DOHH2 (cell line): ENCODE data around the gene DAPK2.

ENCODE experiments used
- H3F3A ChIP-seq: fragments of 200-600 bp; sonication (generic), shearing (Covaris generic); 2 replicates; pipeline ENCODE4 v1.6.0; 2016; ENCODE audit warnings: antibody characterized with exemption, mild to moderate bottlenecking; ENCODE audit not compliant: control insufficient read depth, insufficient read depth
- H3K27ac ChIP-seq: fragments of 200-600 bp; sonication (generic); 2 replicates; pipeline ENCODE4 v1.5.1; 2014; ENCODE audit warnings: low read depth, mild to moderate bottlenecking, low read length, moderate library complexity
- H3K27me3 ChIP-seq: fragments of 200-600 bp; sonication (generic); 2 replicates; pipeline ENCODE4 v1.6.1; 2014; ENCODE audit warnings: mild to moderate bottlenecking, low read length, mixed read lengths; ENCODE audit not compliant: control insufficient read depth
- H3K36me3 ChIP-seq: fragments of 200-600 bp; sonication (generic); 2 replicates; pipeline ENCODE4 v1.6.1; 2014; ENCODE audit warnings: mild to moderate bottlenecking, low read length, moderate library complexity, mixed read lengths; ENCODE audit not compliant: control insufficient read depth
- H3K4me1 ChIP-seq: fragments of 200-600 bp; sonication (generic); 2 replicates; pipeline ENCODE4 v1.6.1; 2014; ENCODE audit warnings: mild to moderate bottlenecking, low read length, mixed read lengths; ENCODE audit not compliant: control insufficient read depth
- H3K4me2 ChIP-seq: fragments of 200-600 bp; sonication (generic); 2 replicates; pipeline ENCODE4 v1.6.0; 2014; ENCODE audit warnings: mild to moderate bottlenecking, low read length, moderate library complexity
- H3K4me3 ChIP-seq: fragments of 200-600 bp; sonication (generic); 2 replicates; pipeline ENCODE4 v1.5.1; 2014; ENCODE audit warnings: mild to moderate bottlenecking, low read length, mixed read lengths
- H3K79me2 ChIP-seq: fragments of 200-600 bp; sonication (generic); 2 replicates; pipeline ENCODE4 v1.6.1; 2014; ENCODE audit warnings: mild to moderate bottlenecking, low read length, mixed read lengths; ENCODE audit not compliant: control insufficient read depth
- H3K9me2 ChIP-seq: fragments of 200-600 bp; sonication (generic); replicated peaks from 2 replicates; pipeline ENCODE4 v1.6.1; 2014; ENCODE audit warnings: mild to moderate bottlenecking, low read length, mixed read lengths; ENCODE audit not compliant: control insufficient read depth
- H3K9me3 ChIP-seq: fragments of 200-600 bp; sonication (generic); 2 replicates; pipeline ENCODE4 v1.6.1; 2014; ENCODE audit warnings: antibody characterized with exemption, low read length, mixed read lengths; ENCODE audit not compliant: control insufficient read depth, insufficient read depth
- H4K20me1 ChIP-seq: fragments of 200-600 bp; sonication (generic); 2 replicates; pipeline ENCODE4 v1.6.0; 2014; ENCODE audit warnings: low read depth, mild to moderate bottlenecking, antibody characterized with exemption, low read length, moderate library complexity; ENCODE audit not compliant: control insufficient read depth, insufficient read depth
- CTCF ChIP-seq: fragments of 200-600 bp; sonication (generic); IDR thresholded peaks from one replicate; pipeline ENCODE4 v1.5.1; 2014; ENCODE audit warnings: antibody characterized with exemption, mild to moderate bottlenecking, low read depth, low read length; ENCODE audit not compliant: poor library complexity, severe bottlenecking
- EZH2phosphoT487 ChIP-seq: fragments of 200-600 bp; sonication (generic); IDR thresholded peaks from 2 replicates; pipeline ENCODE4 v1.6.1; 2017; ENCODE audit warnings: borderline replicate concordance, mild to moderate bottlenecking, antibody characterized with exemption, low read length, moderate library complexity, mixed read lengths

Gene DAPK2

DNA sequence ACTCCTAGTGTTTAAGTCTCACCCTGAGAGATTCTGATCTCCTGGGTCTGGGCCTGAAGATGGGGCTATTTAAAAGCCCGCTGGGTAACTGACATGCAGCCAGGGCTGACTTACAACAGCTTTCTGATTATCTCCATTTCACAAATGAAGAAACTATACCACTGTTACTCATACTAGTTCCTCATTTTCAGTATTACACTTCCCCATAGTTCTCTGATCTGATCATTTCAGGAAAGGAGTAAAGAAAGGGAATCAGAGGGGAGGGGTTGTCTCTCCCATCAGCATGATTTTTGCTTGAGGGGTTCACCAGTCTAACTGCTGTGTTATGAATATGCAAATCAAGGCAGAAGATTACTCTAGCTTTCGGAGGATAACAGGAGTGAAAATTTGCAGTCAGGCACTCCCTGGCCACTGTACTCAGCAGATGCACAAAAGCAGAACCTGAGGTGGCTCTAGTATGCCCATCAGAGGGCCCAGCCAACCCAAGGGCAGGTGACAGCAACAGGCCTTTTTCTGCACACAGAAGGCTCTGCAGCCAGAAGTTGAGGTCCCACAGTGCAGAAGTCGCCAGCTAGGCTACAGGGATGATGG is 59.4 kb downstream of the DAPK2 start:
- no peaks in the 10 kb centered on the region for H3K9me2 ChIP-seq
- peak overlapping the region; percentile 24 for H3K4me2 ChIP-seq

GRCh38 chr15:63986185-63986680 is 60.1 kb downstream of the DAPK2 start:
- Histone ChIP-seq H3K27me3 (no peaks in the 10 kb centered on the region), H4K20me1 (no peaks in the 10 kb centered on the region), H3K27ac (peak overlapping the region; percentile 11; the same call in 1 of the 2 replicates), H3K79me2 (no peaks in the 10 kb centered on the region), H3K9me3 (no peaks in the 10 kb centered on the region), H3K4me1 (peaks cover 45% of the 10 kb centered on the region), H3K9me2 (no peaks in the 10 kb centered on the region), H3F3A (no peaks in the 10 kb centered on the region; the same call in 1 of the 2 replicates), H3K36me3 (no peaks in the 10 kb centered on the region), H3K4me2 (peak overlapping the region; percentile 24), H3K4me3 (no peak overlapping the region)
- TF ChIP-seq EZH2phosphoT487, result no peak
- no peak for TF ChIP-seq CTCF

More for the DNA sequence above, 59.4 kb downstream of the DAPK2 start:
- H3K27me3 ChIP-seq, result no peaks in the 10 kb centered on the region
- H3F3A ChIP-seq, result no peaks in the 10 kb centered on the region; the same call in 1 of the 2 replicates
- peak overlapping the region; percentile 11; the same call in 1 of the 2 replicates for H3K27ac ChIP-seq
- TF ChIP-seq CTCF, result no peak
- no peak for TF ChIP-seq EZH2phosphoT487
- no peaks in the 10 kb centered on the region for H3K36me3 ChIP-seq
- H3K9me3 ChIP-seq, result no peaks in the 10 kb centered on the region
- H3K79me2 ChIP-seq, result no peaks in the 10 kb centered on the region
- H3K4me3 ChIP-seq, result no peak overlapping the region
- no peaks in the 10 kb centered on the region for H4K20me1 ChIP-seq
- peaks cover 46% of the 10 kb centered on the region for H3K4me1 ChIP-seq

DNA sequence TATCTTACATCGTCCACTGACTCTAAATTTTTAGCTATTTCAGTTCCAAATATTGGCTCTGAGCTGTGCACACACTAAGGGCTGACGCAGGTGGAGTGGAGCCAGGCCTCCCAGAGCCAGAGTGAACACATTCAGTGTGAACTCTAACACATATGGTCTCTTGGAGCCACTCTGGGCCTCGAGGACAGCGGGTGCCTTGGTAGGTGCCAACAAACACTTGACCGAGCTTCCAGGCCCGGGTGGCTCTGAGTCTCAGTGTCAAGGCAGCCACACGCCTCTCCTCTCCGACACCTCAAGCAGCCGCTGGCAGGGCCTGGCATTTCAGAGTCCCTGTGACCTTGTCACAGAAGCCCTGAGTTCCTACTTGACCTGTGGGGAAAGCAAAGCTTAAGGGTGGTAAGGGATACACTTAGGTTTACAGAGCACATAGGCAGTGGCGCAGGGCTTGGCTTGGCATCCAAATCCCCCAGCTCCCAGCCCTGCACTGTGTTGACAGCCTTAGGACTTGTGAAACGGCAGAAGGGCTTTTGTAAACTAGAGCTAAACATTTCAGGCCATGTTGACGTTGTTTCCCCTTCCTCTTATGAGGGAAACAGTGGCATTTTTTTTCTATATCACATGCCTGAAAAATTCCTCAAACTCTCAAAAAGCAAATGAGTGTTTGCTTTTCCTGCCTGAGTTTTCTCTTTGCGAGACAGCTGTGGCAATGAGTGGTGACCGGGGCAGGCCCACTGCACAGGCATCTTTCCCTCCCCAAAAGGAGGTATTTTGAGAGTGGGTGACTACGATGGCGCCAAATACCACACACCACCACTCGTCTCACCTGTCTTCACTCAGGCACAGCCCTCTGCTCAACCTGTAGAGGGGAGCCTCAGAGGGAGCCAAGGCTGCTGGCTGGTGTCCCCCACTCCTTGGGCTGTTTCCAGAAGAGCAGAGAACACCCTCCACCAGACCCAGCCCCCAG is 60.8 kb downstream of the DAPK2 start:
- H3K4me2 ChIP-seq, result no peak overlapping the region
- H3K27me3 ChIP-seq, result no peaks in the 10 kb centered on the region
- no peaks in the 10 kb centered on the region for H3K79me2 ChIP-seq
- H3K9me3 ChIP-seq, result no peaks in the 10 kb centered on the region
- no peaks in the 10 kb centered on the region; the same call in 1 of the 2 replicates for H3F3A ChIP-seq
- TF ChIP-seq EZH2phosphoT487, result no peak
- no peaks in the 10 kb centered on the region for H4K20me1 ChIP-seq
- peaks cover 37% of the 10 kb centered on the region for H3K4me1 ChIP-seq
- H3K4me3 ChIP-seq, result no peak overlapping the region
- H3K27ac ChIP-seq, result no peak overlapping the region
- H3K36me3 ChIP-seq, result no peaks in the 10 kb centered on the region
- H3K9me2 ChIP-seq, result no peaks in the 10 kb centered on the region
